Activated T-cell treated with anti-CD3 and anti-CD28 coated beads, Interleukin-2, amount 50 U/mL, for 48 hours (primary cell): ENCODE results near the gene PLIN5.

Source experiments
- DNase-seq, 2 experiments: peaks; one replicate each; pipeline ENCODE4 v3.0.0-alpha.2; 2020

The PLIN5 gene

GRCh38 chr19:4503825-4504170 lies 31.2 kb downstream of the PLIN5 start:
- no peak for DNase-seq

GRCh38 chr19:4503132-4503824 lies 31.7 kb downstream of the PLIN5 start:
- no peak for DNase-seq

- DNase-seq = no peak
These were observed 32.5 kb downstream of the PLIN5 start for GRCh38 chr19:4502282-4503131.

- no peak for DNase-seq
These were observed 33.3 kb downstream of the PLIN5 start for GRCh38 chr19:4501691-4502090.

GRCh38 chr19:4500841-4501591 lies 34.0 kb downstream of the PLIN5 start:
- DNase-seq = no peak

- no peak for DNase-seq
These were observed 35.2 kb downstream of the PLIN5 start for GRCh38 chr19:4499855-4500254.

- no peak for DNase-seq
These were observed 35.7 kb downstream of the PLIN5 start for GRCh38 chr19:4499318-4499717.

- no peak for DNase-seq
These were observed 36.3 kb downstream of the PLIN5 start for GRCh38 chr19:4498694-4499093.

- DNase-seq = no peak
These were observed 37.1 kb downstream of the PLIN5 start for GRCh38 chr19:4497770-4498389.

- DNase-seq = no peak
These were observed 38.7 kb downstream of the PLIN5 start for GRCh38 chr19:4496304-4496703.

GRCh38 chr19:4495471-4495870 lies 39.6 kb downstream of the PLIN5 start:
- no peak for DNase-seq

GRCh38 chr19:4494691-4495064 lies 40.3 kb downstream of the PLIN5 start:
- DNase-seq = no peak

- no peak for DNase-seq
These were observed 40.9 kb downstream of the PLIN5 start for GRCh38 chr19:4493929-4494690.

- no peak for DNase-seq
These were observed 41.7 kb downstream of the PLIN5 start for GRCh38 chr19:4493104-4493928.

GRCh38 chr19:4492337-4493103 lies 42.5 kb downstream of the PLIN5 start:
- no peak for DNase-seq

- DNase-seq = no peak
These were observed 43.6 kb downstream of the PLIN5 start for GRCh38 chr19:4491446-4491845.

- DNase-seq = no peak
These were observed 46.5 kb downstream of the PLIN5 start for GRCh38 chr19:4488496-4488895.

- no peak for DNase-seq
These were observed 47.5 kb downstream of the PLIN5 start for GRCh38 chr19:4487572-4487971.

GRCh38 chr19:4483385-4483784 lies 51.6 kb downstream of the PLIN5 start:
- DNase-seq = no peak

GRCh38 chr19:4482721-4483364 lies 52.2 kb downstream of the PLIN5 start:
- DNase-seq = no peak
